Caco-2 (cell line): Measurements from ENCODE around the gene KRT24. TPM values are rescaled to one million over a fixed set of nuclear protein-coding genes. Genes with fewer than 3 reads are reported as not detected.

ENCODE experiments used
- BruUV-seq: library from RNA; stranded (reverse); fragments of 400-500 nt; replicated peaks from 2 replicates; lab custom pipeline; 2021; lab: Mats Ljungman, UMichigan
- CTCF ChIA-PET: fragments of 300-600 bp; sonication (Branson Sonifier 250); formaldehyde crosslinking; loops from one replicate; lab custom pipeline; 2022; ENCODE audit warnings: antibody characterized with exemption; lab: Charles Lee
- POLR2A ChIA-PET: fragments of 300-600 bp; sonication (Branson Sonifier 250); formaldehyde crosslinking; loops from one replicate; lab custom pipeline; 2022; ENCODE audit warnings: antibody characterized with exemption; lab: Charles Lee
- DNase-seq, 2 experiments: peaks; one replicate each; pipeline versions ENCODE4 v3.0.0 to v3.0.0-alpha.2; 2020 to 2022
- H3K27me3 ChIP-seq: replicated peaks from 2 replicates; pipeline ENCODE4 v1.6.0; 2011; ENCODE audit warnings: low read length; ENCODE audit not compliant: control insufficient read depth, insufficient read depth
- H3K36me3 ChIP-seq: 2 replicates; pipeline ENCODE4 v1.5.1; 2011; ENCODE audit warnings: low read length; ENCODE audit not compliant: control insufficient read depth, insufficient read depth
- H3K4me1 ChIP-seq: fragments of 250-450 bp; sonication (Bioruptor Pico); 2 replicates; pipeline ENCODE4 v1.5.1; 2020; ENCODE audit warnings: mild to moderate bottlenecking
- H3K4me3 ChIP-seq: 2 replicates; pipeline ENCODE4 v1.5.1; 2011; ENCODE audit warnings: low read depth, mild to moderate bottlenecking, control low read depth, low read length
- H3K9me3 ChIP-seq: fragments of 250-450 bp; sonication (Bioruptor Pico); 2 replicates; pipeline ENCODE4 v1.5.1; 2020; ENCODE audit warnings: mild to moderate bottlenecking, moderate library complexity
- H3K27ac Mint-ChIP-seq: one replicate; pipeline ENCODE4 v1.8.0; 2022; ENCODE audit warnings: mixed read lengths; ENCODE audit not compliant: unreplicated experiment
- H3K27me3 Mint-ChIP-seq: one replicate; pipeline ENCODE4 v1.8.0; 2022; ENCODE audit warnings: mixed read lengths; ENCODE audit not compliant: insufficient read depth, unreplicated experiment
- H3K36me3 Mint-ChIP-seq: one replicate; pipeline ENCODE4 v1.8.0; 2022; ENCODE audit warnings: mild to moderate bottlenecking, mixed read lengths; ENCODE audit not compliant: insufficient read depth, unreplicated experiment
- H3K4me1 Mint-ChIP-seq: one replicate; pipeline ENCODE4 v1.8.0; 2022; ENCODE audit warnings: low read depth, mixed read lengths; ENCODE audit not compliant: unreplicated experiment
- H3K4me3 Mint-ChIP-seq: one replicate; pipeline ENCODE4 v1.8.0; 2022; ENCODE audit warnings: mild to moderate bottlenecking, moderate library complexity, mixed read lengths; ENCODE audit not compliant: unreplicated experiment
- H3K9me3 Mint-ChIP-seq: one replicate; pipeline ENCODE4 v1.8.0; 2022; ENCODE audit warnings: mixed read lengths; ENCODE audit not compliant: unreplicated experiment
- intact Hi-C: fragments of 100-400 bp; cut with micrococcal nuclease; formaldehyde crosslinking; loops from one replicate; pipeline ENCODE4 v1.10.0; 2022; ENCODE audit not compliant: unreplicated experiment
- total RNA-seq: library from RNA; stranded (reverse); gene quantifications from 2 replicates; pipeline ENCODE4 v1.2.3, GENCODE V29; 2022
- TF ChIP-seq, protein P1 (sequence below), 2 experiments: fragments of 200-600 bp in 1 of 2; IDR thresholded peaks; 1 replicate in 1 of 2; 2 replicates in 1 of 2; pipeline versions ENCODE4 v1.5.1 to v1.8.0; 2011 to 2022; ENCODE audit warnings: antibody characterized with exemption in 1 of 2, control low read depth in 1 of 2, inconsistent platforms in 1 of 2, low read depth in 1 of 2, low read length in 1 of 2, mild to moderate bottlenecking in 1 of 2, moderate library complexity in 1 of 2; ENCODE audit not compliant: insufficient read depth in 1 of 2, severe bottlenecking in 1 of 2, unreplicated experiment in 1 of 2

The KRT24 gene
- total RNA-seq, 1 experiment from 2014 or later = 0.16 TPM

GRCh38 chr17:40738553-40738952 is 35.0 kb upstream of the KRT24 start:
- intact Hi-C loops = no loop called here
- POLR2A ChIA-PET = no interaction called here
- BruUV-seq = no TSS peak
- Mint-ChIP-seq H3K36me3 (no peaks in the 10 kb centered on the region), H3K27ac (no peak overlapping the region), H3K9me3 (peaks cover 10% of the 10 kb centered on the region), H3K27me3 (peaks cover 16% of the 10 kb centered on the region), H3K4me3 (no peak overlapping the region), H3K4me1 (no peaks in the 10 kb centered on the region)
- Histone ChIP-seq H3K4me1 (no peaks in the 10 kb centered on the region), H3K4me3 (no peak overlapping the region), H3K36me3 (no peaks in the 10 kb centered on the region), H3K27me3 (no peaks in the 10 kb centered on the region; the same call in 1 of the 2 replicates), H3K9me3 (no peaks in the 10 kb centered on the region)
- TF ChIP-seq, protein P1, sequence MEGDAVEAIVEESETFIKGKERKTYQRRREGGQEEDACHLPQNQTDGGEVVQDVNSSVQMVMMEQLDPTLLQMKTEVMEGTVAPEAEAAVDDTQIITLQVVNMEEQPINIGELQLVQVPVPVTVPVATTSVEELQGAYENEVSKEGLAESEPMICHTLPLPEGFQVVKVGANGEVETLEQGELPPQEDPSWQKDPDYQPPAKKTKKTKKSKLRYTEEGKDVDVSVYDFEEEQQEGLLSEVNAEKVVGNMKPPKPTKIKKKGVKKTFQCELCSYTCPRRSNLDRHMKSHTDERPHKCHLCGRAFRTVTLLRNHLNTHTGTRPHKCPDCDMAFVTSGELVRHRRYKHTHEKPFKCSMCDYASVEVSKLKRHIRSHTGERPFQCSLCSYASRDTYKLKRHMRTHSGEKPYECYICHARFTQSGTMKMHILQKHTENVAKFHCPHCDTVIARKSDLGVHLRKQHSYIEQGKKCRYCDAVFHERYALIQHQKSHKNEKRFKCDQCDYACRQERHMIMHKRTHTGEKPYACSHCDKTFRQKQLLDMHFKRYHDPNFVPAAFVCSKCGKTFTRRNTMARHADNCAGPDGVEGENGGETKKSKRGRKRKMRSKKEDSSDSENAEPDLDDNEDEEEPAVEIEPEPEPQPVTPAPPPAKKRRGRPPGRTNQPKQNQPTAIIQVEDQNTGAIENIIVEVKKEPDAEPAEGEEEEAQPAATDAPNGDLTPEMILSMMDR (IDR thresholded peaks at IDR 0.05; ENCODE audit: insufficient read depth in 1 of 2, low read depth in 1 of 2, low read length in 1 of 2, severe bottlenecking in 1 of 2, unreplicated experiment in 1 of 2) = no peak
- DNase-seq = peak in 1 of 2 experiments; percentile 8
- CTCF ChIA-PET = no interaction called here

- POLR2A ChIA-PET = no interaction called here
- no peak overlapping the region for H3K27ac Mint-ChIP-seq
Observed at GRCh38 chr17:40735016-40735415, 31.5 kb upstream of the KRT24 start.

DNA sequence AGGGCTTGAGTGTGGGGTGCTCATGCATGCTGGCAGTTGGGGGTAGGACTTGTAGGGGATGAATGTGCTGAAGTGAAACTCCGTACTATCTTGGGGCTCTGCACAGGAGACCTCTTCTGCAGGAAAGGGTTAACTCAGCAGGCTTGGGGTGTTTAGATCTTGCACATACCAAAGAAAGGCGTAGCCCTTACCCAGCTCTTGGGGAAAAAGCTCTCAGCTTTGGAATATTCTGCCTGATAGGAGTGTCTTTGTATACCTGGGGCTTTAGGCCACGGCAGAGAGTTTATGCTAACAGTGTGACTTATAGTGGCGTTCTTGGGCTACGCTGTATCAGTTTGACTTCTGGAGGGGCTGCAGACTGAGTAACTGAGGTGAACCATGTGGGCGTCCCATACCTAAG is 30.5 kb upstream of the KRT24 start:
- TF ChIP-seq, protein P1 (IDR thresholded peaks at IDR 0.05; ENCODE audit: insufficient read depth in 1 of 2, low read depth in 1 of 2, low read length in 1 of 2, severe bottlenecking in 1 of 2, unreplicated experiment in 1 of 2) = no peak
- POLR2A ChIA-PET = no interaction called here
- no peaks in the 10 kb centered on the region for H3K4me1 Mint-ChIP-seq
- Histone ChIP-seq H3K27me3 (no peaks in the 10 kb centered on the region; the same call in 1 of the 2 replicates), H3K9me3 (no peaks in the 10 kb centered on the region), H3K36me3 (no peaks in the 10 kb centered on the region), H3K4me3 (no peak overlapping the region), H3K4me1 (no peaks in the 10 kb centered on the region)
- no peaks in the 10 kb centered on the region for H3K9me3 Mint-ChIP-seq
- BruUV-seq = no TSS peak
- H3K4me3 Mint-ChIP-seq = no peak overlapping the region
- intact Hi-C loops = no loop called here
- no peaks in the 10 kb centered on the region for H3K36me3 Mint-ChIP-seq
- CTCF ChIA-PET = no interaction called here
- no peak overlapping the region for H3K27ac Mint-ChIP-seq
- DNase-seq = no peak
- peaks cover 25% of the 10 kb centered on the region for H3K27me3 Mint-ChIP-seq

More at GRCh38 chr17:40735016-40735415, 31.5 kb upstream of the KRT24 start:
- Mint-ChIP-seq H3K36me3 (no peaks in the 10 kb centered on the region), H3K9me3 (no peaks in the 10 kb centered on the region), H3K27me3 (peaks cover 24% of the 10 kb centered on the region), H3K4me1 (no peaks in the 10 kb centered on the region), H3K4me3 (no peak overlapping the region)
- H3K36me3 ChIP-seq = no peaks in the 10 kb centered on the region
- CTCF ChIA-PET = no interaction called here
- H3K4me3 ChIP-seq = no peak overlapping the region
- H3K27me3 ChIP-seq = no peaks in the 10 kb centered on the region; the same call in 1 of the 2 replicates
- no peaks in the 10 kb centered on the region for H3K9me3 ChIP-seq
- no TSS peak for BruUV-seq
- no peak for DNase-seq
- intact Hi-C loops = no loop called here
- TF ChIP-seq, protein P1 (IDR thresholded peaks at IDR 0.05; ENCODE audit: insufficient read depth in 1 of 2, low read depth in 1 of 2, low read length in 1 of 2, severe bottlenecking in 1 of 2, unreplicated experiment in 1 of 2) = no peak
- H3K4me1 ChIP-seq = no peaks in the 10 kb centered on the region
